NCI-H187 (cell line): ENCODE measurements around the gene PAN2.
"Not testable (repeated sequence)": the region's sequence is repeated elsewhere in the genome, so short reads cannot be mapped to it uniquely, and the experiment has no call there.

Experiments used
- DNase-seq, 2 experiments: peaks; one replicate each; lab custom pipeline; 2025; lab: John Stamatoyannopoulos, UW

PAN2 gene, protein sequence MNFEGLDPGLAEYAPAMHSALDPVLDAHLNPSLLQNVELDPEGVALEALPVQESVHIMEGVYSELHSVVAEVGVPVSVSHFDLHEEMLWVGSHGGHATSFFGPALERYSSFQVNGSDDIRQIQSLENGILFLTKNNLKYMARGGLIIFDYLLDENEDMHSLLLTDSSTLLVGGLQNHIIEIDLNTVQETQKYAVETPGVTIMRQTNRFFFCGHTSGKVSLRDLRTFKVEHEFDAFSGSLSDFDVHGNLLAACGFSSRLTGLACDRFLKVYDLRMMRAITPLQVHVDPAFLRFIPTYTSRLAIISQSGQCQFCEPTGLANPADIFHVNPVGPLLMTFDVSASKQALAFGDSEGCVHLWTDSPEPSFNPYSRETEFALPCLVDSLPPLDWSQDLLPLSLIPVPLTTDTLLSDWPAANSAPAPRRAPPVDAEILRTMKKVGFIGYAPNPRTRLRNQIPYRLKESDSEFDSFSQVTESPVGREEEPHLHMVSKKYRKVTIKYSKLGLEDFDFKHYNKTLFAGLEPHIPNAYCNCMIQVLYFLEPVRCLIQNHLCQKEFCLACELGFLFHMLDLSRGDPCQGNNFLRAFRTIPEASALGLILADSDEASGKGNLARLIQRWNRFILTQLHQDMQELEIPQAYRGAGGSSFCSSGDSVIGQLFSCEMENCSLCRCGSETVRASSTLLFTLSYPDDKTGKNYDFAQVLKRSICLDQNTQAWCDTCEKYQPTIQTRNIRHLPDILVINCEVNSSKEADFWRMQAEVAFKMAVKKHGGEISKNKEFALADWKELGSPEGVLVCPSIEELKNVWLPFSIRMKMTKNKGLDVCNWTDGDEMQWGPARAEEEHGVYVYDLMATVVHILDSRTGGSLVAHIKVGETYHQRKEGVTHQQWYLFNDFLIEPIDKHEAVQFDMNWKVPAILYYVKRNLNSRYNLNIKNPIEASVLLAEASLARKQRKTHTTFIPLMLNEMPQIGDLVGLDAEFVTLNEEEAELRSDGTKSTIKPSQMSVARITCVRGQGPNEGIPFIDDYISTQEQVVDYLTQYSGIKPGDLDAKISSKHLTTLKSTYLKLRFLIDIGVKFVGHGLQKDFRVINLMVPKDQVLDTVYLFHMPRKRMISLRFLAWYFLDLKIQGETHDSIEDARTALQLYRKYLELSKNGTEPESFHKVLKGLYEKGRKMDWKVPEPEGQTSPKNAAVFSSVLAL

DNA sequence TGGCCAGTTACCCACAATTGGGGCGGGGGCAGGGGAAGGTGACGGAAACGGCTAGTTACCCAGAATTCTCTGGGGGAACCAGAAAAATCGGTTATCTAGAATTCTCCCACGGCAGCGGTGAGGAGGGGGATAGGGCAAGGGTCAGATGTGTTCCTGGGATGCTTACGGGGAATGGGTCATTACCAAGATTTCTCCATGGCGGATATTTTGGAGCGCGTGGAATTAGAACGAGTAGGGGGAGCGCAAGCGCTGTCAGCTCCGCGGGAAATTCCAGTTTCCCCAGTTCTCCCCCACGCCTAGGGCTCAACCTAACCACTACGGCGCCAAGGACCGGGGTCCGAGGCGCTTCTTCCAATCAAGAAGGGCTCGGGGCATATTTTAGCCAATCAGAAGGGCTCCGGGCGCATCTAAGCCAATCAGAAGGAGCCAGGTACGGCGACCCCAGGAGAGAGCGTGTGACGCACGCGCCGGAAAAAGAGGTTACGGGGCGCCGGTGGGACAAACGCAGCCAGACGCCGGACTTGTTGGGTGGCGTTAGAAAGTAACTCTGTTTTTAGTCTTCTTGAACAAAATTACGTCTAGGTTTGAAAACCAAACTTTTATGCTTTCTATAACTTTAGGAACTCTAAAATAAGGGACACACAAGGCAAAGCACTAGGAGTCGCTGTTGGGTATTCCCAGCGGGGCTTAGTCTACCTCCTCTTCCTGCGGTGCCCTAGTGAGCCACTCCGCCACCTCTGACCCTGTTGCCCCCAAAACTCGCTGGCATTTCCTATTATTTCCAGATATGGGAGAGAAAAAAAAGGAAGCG, at the start of gene PAN2:
TSS of gene PAN2 (minus strand) at position 322 of the 811 bp plus-strand sequence. CDS start 906 bp downstream, outside the sequence.
- peak; percentile 96 for DNase-seq

DNA sequence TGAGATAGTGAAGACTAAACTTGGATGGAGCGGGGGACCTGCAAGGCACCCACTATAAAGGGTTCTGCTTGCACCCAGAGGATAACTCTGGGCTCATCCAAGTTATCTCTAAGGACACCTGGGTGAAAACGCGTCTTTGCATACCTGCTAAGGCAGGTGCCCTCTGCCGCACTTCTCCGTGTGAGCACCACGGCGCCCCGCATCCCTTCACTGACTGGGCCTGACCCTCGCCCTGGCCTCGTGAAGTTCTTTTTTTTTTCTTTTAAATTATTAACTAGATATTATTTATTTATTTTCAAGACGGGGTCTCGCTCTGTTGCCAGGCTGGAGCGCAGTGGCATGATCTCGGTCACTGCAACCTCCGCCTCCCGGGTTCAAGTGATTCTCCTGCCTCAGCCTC, 48.8 kb upstream of the PAN2 start:
- DNase-seq = no peak

DNA sequence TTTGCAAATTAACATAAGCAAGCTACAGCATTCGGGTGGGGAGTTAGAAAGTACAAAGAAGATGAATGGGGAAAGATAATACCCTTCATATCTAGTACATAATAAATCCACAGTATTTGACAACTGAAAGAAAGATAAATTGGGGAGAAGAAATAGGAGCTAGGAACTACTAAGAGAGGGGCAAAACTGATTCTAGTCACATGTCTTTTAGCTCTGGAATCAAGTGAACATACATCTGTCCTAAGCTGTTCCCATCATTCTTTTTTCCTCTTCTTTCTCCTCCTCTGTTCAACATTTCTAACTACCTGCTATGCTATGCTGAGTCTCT, 44.2 kb upstream of the PAN2 start:
- DNase-seq = no peak

DNA sequence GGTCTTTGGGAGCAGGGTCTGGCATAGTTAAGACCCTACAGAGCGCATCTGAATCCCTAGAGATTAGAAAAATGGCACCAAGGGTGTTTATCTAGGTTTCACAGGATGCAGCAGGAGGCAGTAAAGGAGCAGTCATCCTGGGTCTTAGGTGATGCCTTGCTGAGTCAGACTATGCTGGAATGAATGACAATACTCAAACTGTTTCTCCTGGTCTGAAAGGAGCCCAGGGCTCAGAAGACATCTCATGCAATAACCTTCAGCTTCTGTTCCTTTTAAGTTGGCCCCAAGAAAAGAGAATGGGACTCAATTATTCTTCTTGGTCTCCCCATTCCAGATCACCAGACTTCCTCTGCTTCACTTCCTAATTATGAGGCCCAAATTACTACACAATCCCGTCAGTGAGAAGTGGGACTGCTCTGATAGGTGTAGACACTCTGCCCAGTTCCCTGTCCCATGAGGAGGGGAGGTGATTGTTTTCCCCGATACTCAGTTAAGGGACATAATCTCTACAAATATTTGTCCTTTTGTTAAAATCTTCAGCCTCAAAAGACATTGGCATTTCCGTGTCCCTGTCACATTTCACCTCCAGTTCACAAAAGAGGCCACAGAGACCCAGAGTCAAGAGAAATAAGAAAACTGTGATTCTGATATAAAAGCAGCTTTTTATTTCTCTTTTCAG, 43.6 kb upstream of the PAN2 start:
- DNase-seq = no peak

DNA sequence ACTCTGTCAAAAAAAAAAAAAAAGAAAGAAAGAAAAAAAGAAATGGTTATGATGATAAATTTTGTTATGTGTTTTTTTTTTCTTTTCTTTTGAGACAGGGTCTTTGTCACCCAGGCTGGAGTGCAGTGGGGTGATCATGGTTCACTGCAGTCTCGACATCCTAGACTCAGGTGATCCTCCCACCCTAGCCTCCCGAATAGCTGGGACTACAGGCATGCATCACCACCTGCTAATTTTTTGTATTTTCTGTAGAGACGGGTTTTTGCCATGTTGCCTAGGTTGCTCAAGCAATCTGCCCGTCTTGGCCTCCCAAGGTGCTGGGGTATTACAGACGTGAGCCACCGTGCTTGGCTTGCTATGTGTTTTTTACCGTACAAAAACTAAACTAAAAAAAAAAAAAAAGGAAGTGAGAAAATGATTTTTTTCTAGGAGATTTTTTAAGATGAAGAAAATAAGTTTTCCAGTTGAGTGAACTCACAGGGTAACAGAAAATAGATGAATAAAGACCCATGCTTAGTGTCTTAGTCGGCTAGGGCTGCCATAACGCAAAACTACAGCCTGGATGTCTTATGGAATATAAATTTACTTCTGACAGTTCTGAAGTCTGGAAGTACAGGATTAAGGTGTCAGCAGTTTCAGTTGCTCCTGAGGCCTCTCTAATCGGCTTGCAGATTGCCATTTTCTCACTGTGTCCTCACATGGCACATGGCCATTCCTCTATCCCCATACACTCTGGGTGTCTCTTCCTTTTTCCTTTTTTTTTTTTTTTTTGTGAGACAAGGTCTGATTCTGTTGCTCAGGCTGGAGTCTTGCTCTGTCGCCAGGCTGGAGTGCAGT, 42.0 kb upstream of the PAN2 start:
- no peak for DNase-seq

DNA sequence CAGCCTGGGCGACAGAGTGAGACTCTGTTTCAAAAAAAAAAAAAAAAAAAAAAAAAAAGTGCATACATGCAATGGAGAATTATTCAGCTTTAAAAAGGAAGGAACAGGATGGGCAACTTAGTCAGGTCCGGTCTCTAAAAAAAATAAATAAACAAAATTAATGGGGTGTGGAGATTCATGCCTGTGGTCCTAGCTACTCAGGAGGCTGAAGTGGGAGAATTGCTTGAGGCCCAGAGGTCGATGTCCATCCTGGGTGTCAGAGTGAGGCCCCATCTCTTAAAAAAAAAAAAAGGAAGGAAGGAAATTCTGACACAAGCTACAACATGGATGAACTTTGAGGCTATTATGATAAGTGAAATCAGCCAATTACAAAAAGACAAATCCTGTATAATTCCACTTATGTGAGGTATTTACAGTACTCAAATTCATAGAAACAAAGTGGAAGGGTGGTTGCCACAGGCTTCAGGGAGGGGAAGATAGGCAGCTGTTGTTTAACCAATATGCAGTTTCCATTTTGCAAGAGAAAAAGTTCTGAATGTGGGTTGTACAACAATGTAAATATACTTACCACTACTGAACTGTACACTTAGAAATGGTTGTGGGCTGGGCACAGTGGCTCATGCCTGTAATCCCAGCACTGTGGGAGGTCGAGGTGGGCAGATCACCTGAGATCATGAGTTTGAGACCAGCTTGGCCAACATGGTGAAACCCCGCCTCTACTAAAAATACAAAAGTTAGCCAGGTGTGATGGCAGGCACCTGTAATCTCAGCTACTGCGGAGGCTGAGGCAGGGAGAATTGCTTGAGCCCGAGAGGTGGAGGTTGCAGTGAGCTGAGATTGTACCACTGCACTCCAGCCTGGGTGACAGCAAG, 41.2 kb upstream of the PAN2 start:
- no peak for DNase-seq

DNA sequence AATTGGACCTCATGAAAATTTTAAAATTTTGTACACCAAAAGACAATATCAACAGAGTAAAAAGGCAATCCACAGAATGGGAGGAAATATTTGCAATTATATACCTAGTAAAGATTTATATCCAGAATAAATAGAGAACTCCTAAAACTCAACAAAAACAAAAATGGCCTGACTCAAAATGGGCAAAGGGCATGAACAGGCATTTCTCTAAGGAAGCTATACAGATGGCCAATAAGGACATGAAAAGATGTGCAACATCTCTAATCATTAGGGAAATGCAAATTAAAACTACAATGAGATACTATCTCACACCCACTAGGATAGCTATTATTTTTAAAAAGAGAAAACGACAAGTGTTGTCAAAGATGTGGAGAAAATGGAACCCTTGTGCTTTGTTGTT, 39.7 kb upstream of the PAN2 start:
- DNase-seq = no peak

DNA sequence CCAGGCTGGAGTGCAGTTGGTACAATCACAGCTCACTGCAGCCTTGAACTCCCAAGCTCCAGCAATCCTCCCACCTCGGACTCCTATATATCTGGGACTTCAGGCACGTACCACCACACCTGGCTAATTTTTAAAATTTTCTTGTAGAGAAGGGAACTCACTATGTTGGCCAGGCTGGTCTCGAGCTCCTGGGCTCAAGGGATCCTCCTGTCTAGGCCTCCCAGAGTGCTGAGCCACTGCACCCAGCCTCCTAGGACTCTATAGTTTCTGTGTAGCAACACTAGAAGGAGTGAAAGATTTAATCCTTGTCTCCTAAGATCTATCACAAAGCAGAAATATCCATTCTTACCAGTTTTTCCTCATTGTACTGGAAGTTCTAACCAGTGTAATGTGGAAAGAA, 33.1 kb upstream of the PAN2 start:
- DNase-seq = no peak

DNA sequence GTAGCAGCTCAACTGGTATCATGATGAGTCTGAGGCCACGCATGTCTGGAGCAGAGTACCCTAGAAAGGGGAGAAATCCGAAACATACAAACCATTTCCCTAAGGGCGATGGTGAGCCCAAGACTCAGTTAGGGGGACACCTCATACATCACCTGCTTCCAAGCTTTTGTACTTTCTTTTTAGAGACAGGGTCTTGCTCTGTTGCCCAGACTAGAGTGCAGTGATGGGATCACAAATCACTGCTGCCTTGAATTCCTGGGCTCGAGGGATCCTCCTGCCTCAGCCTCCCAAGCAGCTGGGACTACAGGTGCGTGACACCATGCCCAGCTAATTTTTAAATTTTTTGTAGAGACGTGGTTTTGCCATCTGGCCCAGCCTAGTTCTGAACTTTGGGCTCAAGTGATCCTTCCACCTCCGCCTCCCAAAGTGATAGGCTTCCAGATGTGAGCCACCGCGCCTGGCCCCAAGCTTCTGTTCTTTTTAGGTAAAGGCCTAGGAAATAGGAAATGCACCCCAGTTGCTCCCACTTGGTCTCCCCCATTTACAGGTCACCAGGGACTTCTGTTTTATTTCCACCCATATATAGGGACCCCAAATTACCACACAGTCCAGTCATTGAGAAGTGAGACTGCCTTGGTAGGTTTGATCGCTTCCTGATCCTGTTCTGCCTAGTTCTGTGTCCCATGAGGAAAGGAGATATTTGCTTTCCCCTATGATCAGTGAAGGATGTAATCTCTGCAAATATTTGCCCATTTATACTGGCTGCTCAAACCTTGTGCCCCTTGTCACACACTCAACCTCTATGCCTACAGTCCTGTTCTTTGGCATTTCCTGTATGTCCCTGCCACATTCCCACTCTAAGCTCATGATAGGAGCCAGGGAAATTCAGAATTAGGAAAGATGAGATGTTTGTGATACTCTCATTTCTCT, 28.6 kb upstream of the PAN2 start, which contains the start of gene APOF:
TSS of gene APOF (minus strand) at position 728 of the 930 bp plus-strand sequence. CDS start at position 616, 112 bp downstream.
- DNase-seq = no peak

DNA sequence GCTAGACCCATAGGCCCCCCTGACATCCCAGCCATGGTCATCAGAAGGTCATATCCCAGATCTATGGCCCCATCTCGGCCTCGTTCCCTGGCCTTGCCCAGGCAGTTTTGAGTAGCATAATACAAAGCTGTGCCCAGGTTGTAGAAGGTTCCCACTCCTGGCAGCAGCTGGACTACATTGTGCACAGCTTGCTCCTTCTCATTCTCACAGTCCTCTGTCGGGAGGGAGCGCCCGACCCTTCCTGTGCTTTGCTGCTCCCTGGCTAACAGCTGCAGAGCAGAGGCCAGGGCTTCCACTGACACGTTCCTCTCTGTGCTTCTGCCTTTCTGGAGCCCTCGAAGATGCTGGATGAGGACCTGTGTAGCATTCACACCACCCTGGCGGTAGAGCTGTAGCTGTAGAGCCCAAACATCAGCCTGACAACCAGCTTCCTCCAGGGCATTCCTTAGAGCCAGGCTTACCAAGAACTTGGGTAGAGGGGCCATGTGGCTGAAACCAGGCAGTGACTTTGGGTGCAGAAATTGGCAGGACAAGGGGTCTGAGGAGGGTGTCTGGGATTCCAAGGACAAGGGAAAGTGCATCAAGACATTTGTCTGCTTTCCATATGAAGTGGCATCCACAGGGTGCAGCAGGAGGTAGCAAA, 27.8 kb upstream of the PAN2 start:
- DNase-seq = no peak

DNA sequence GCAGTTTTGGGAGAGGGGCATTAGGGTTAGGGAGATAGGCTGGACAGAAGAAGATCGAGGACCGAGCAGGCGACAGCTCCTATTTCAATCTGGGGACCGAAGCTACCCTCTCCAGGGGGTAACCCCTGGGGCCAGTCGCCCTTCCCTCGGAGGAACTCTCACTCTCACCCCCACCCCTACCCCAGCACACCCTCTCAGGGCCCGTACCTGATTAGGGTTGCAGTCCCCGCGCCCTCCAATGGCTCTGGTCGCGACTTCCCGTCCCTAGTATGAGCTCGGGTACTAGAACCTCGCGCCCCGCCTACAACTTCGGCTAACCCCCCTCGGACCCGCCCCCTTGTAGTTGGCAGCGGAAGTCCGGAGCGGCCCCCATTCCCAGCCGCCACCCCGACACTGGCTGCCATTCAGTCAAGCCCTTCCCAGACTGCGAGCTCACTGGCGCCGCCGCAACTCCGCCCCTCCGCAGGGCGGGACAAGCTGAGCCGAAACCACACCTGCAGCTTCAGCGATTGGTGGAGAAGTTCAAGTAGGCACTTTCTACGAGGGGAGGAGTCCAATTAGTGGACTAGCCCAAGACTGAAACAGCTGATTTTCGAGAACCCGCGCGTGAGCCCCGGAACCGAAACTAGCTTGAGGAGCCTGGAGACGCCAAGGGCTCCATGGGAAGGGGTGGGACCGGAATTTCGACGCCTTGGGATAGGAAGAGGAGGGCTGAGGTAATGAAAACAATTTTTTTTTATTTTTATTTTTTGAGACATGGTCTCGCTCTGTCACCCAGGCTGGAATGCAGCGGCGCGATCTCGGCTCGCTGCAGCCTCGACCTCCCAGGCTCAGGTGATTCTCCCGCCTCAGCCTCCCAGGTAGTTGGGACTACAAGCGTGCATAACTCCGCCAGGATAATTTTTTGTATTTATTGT, 26.3 kb upstream of the PAN2 start, which contains the start of gene STAT2:
TSS of gene STAT2 (minus strand) at position 257 of the 917 bp plus-strand sequence. CDS start 3,536 bp downstream, outside the sequence.
- peak; percentile 98 to 99 for DNase-seq

DNA sequence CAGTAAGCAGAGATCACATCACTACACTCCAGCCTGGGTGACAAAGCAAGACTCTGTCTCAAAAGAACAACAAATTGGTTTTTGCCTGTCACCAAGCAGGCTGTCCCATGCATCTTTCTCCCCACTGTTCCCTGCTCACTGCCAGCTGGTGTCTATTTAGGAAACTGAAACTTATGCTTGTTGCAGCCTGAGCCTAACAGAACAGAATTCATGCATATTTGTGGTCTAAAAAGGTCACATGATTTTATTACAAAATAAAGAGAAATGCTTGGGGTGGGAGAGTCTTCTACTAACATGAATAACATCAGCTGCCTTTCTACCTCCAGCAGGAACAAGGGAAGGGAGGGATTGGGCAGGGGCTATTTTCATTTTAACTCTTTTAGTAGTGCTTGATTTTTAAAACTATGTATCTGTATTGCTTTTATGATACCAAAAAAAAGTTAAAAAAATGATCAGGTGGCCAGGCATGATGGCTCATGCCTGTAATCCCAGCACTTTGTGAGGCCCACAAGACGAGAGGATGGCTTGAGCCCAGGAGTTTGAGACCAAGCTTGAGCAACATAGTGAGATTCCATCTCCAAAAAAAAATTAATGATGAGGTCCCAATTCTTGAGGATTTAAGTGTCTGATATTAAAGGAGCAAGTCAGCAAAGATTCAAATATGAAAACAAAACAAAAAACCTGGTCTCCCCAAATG, 25.2 kb upstream of the PAN2 start:
- DNase-seq = no peak

DNA sequence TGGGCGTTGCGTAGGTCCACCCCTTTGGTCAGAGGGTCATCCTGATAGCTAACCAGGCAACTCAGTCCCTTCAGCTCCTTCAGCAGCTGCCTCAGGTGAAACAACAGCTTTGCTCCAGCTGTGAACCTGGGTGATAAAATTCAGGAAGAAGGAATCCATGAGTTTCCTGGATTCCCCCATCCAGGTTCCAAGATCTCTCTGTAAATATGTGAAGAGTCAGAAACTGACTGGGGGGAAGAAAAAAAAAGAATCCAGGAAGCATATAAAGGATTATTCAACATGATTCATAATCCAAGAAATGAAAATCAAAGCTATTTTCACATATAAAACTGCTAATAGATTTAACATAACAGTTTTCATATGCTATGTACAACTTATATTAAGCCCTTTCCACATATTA, 17.5 kb upstream of the PAN2 start:
- DNase-seq = no peak

DNA sequence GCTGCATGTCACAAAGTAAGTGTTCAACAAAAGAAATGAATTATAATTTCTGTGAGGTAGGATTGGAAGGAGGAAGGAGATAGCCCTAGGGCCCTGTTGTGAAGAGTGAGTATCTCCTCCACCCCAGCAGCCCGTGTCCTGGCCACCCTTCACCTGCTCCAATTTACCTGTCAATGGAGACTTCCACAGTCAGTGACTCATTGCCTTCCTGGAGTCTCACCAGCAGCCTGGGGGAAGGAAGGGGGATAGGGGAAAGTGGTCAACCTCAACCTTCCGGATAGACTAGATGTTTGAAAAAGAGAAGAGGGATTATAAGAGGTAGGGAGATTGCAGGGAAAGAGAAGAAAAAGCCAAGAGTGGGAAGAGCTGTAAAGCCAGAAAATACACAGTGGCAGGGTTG, 16.9 kb upstream of the PAN2 start:
- DNase-seq = no peak

DNA sequence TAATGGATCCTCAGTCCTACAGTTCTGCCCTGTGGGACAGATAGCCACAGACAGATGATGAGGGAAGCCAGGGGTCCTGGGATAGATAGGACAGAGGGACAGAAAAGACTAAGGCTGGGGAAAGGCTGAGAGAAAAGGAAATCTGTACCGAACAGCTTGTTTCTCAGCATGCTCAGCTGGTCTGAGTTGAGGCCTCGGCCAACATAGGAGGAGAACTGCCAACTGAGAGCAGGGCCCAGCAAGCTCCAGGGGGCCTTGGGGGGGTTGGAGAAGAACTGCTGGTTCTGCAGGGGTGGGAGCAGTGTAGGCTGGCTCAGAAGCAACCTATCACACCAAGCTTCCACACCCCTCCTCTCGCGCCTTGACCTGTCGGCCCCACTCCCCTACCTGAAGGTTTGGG, 15.0 kb upstream of the PAN2 start:
- DNase-seq = no peak

DNA sequence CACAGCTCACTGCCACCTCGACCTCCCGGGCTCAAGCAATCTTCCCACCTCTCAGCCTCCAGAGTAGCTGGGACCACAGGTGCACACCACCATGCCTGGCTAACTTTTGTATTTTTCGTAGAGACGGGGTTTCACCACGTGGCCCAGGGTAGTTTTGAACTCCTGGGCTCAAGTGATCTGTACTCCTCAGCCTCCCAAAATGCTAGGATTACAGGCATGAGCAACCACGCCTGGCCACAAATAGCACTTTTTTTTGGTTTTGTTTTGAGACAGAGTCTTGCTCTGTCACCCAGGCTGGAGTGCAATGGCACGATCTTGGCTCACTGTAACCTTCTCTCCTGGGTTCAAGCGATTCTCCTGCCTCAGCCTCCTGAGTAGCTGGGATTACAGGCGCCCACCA, 13.5 kb upstream of the PAN2 start:
- DNase-seq = not testable (repeated sequence)
